Smooth muscle cell (in vitro differentiated cells): Measurements from ENCODE around the gene NPFF. TPM values are rescaled to one million over a fixed set of nuclear protein-coding genes. Genes with fewer than 3 reads are reported as not detected.

Experiments
- DNase-seq: peaks from one replicate; lab custom pipeline; 2025; ENCODE audit not compliant: unreplicated experiment; lab: John Stamatoyannopoulos, UW
- H2AFZ ChIP-seq: fragments of 200-600 bp; sonication (generic); 2 replicates; pipeline ENCODE4 v1.6.0; 2016; ENCODE audit warnings: antibody characterized with exemption, low read depth, mild to moderate bottlenecking
- H3F3A ChIP-seq: fragments of 200-600 bp; sonication (generic); 2 replicates; pipeline ENCODE4 v1.6.0; 2017; ENCODE audit warnings: antibody characterized with exemption, low read depth
- H3K27ac ChIP-seq: fragments of 200-600 bp; sonication (generic); 2 replicates; pipeline ENCODE4 v1.5.1; 2016; ENCODE audit warnings: low read depth, mild to moderate bottlenecking
- H3K27me3 ChIP-seq: fragments of 200-600 bp; sonication (generic); 2 replicates; pipeline ENCODE4 v1.6.1; 2016; ENCODE audit warnings: low read depth, mild to moderate bottlenecking
- H3K36me3 ChIP-seq: fragments of 200-600 bp; sonication (generic); 2 replicates; pipeline ENCODE4 v1.5.1; 2016; ENCODE audit warnings: low read depth
- H3K4me1 ChIP-seq: fragments of 200-600 bp; sonication (generic); 2 replicates; pipeline ENCODE4 v1.5.1; 2016; ENCODE audit warnings: low read depth
- H3K4me2 ChIP-seq: fragments of 200-600 bp; sonication (generic); 2 replicates; pipeline ENCODE4 v1.6.0; 2016; ENCODE audit warnings: mild to moderate bottlenecking
- H3K4me3 ChIP-seq: fragments of 200-600 bp; sonication (generic); 2 replicates; pipeline ENCODE4 v1.5.1; 2016; ENCODE audit warnings: mild to moderate bottlenecking
- H3K79me2 ChIP-seq: fragments of 200-600 bp; sonication (generic); 2 replicates; pipeline ENCODE4 v1.6.0; 2016; ENCODE audit warnings: low read depth, mild to moderate bottlenecking
- H3K9ac ChIP-seq: fragments of 200-600 bp; sonication (generic); 2 replicates; pipeline ENCODE4 v1.6.0; 2016; ENCODE audit warnings: low read depth
- H3K9me3 ChIP-seq: fragments of 200-600 bp; sonication (generic); replicated peaks from 2 replicates; pipeline ENCODE4 v1.5.1; 2016; ENCODE audit warnings: low read depth
- H4K20me1 ChIP-seq: fragments of 200-600 bp; sonication (generic); 2 replicates; pipeline ENCODE4 v1.6.0; 2016; ENCODE audit warnings: low read depth
- WGBS: methylation state at CpG from one replicate; pipeline ENCODE4 v1.1.7; 2016; ENCODE audit warnings: low lambda C conversion rate; 5-methylcytosine and 5-hydroxymethylcytosine counted together
- polyA plus RNA-seq: library from polyadenylated mRNA; unstranded; fragments of >200 nt; fragmentation: Nextera tagmentation; extraction: Ambion mirVana; gene quantifications from 2 replicates; pipeline ENCODE4 v1.2.1, GENCODE V29; 2016
- total RNA-seq: library from RNA; depleted of rRNA; stranded (reverse); fragments of >200 nt; gene quantifications from 2 replicates; pipeline ENCODE4 v1.2.3, GENCODE V29; 2014
- TF ChIP-seq, protein P1 (sequence below): fragments of 200-600 bp; sonication (generic); IDR thresholded peaks from 2 replicates; pipeline ENCODE4 v1.5.1; 2017; ENCODE audit warnings: borderline replicate concordance, mild to moderate bottlenecking, antibody characterized with exemption; ENCODE audit not compliant: insufficient read depth, poor library complexity, severe bottlenecking

NPFF gene
- total and polyA plus RNA-seq, 2 experiments from 2014 or later: 0.38 TPM; not detected in 1

DNA sequence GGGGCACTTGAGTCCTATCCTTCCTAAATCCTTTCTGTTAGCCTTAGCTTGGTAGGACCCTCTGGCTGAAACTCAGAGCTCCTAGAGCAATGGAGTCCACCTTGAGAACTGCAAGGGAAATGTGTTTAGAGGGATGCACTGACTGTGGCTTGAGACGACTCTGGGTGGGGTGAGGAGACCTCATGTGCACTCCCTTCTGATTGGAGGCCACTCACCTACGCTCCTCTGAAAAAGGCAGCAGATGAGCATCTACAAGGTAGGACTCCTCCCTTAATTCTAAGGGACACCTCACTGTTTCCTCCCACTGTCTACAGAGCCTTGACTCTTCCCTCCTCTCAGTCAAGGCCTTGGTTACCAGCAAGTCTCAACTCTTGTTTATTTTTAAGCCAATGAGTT, 9.1 kb downstream of the NPFF start:
- TF ChIP-seq, protein P1, sequence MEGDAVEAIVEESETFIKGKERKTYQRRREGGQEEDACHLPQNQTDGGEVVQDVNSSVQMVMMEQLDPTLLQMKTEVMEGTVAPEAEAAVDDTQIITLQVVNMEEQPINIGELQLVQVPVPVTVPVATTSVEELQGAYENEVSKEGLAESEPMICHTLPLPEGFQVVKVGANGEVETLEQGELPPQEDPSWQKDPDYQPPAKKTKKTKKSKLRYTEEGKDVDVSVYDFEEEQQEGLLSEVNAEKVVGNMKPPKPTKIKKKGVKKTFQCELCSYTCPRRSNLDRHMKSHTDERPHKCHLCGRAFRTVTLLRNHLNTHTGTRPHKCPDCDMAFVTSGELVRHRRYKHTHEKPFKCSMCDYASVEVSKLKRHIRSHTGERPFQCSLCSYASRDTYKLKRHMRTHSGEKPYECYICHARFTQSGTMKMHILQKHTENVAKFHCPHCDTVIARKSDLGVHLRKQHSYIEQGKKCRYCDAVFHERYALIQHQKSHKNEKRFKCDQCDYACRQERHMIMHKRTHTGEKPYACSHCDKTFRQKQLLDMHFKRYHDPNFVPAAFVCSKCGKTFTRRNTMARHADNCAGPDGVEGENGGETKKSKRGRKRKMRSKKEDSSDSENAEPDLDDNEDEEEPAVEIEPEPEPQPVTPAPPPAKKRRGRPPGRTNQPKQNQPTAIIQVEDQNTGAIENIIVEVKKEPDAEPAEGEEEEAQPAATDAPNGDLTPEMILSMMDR: no peak
- WGBS: 73% methylated on average over 2 of the region's 2 CpGs
- H3K4me3 ChIP-seq: peak overlapping the region; percentile 57
- H3K9me3 ChIP-seq: no peaks in the 10 kb centered on the region
- H3K9ac ChIP-seq: no peak overlapping the region
- H4K20me1 ChIP-seq: no peaks in the 10 kb centered on the region
- no peak for DNase-seq
- H2AFZ ChIP-seq: no peak overlapping the region
- H3K36me3 ChIP-seq: no peaks in the 10 kb centered on the region
- peaks cover 30% of the 10 kb centered on the region for H3K79me2 ChIP-seq
- H3F3A ChIP-seq: peaks cover 14% of the 10 kb centered on the region
- H3K27ac ChIP-seq: no peak overlapping the region
- H3K4me2 ChIP-seq: peak overlapping the region; percentile 93
- no peaks in the 10 kb centered on the region for H3K27me3 ChIP-seq
- peaks cover 42% of the 10 kb centered on the region for H3K4me1 ChIP-seq

DNA sequence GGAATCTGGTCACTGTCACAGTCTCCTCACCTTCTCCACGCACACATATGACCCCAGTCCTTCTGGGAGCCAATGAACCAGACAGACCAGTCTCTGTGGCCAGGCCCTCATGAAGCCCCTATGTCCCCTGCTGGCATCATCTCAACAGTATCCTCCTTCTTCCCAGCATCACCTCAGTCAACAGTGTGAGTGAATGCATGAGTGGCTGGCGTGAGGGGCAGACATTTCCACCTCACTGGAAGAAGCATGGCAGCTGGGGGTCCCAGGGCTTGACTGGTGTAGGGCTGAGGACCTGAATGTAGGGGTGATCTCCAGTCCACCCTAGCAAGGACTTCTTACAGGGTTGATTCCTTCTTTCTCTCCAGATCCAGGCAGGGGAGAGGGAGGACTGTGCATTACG, 9.8 kb downstream of the NPFF start:
- no peaks in the 10 kb centered on the region for H4K20me1 ChIP-seq
- no peaks in the 10 kb centered on the region for H3K9me3 ChIP-seq
- peaks cover 16% of the 10 kb centered on the region for H3F3A ChIP-seq
- H3K79me2 ChIP-seq: peaks cover 30% of the 10 kb centered on the region
- no peaks in the 10 kb centered on the region for H3K27me3 ChIP-seq
- no peak overlapping the region for H2AFZ ChIP-seq
- no peak overlapping the region for H3K4me3 ChIP-seq
- H3K36me3 ChIP-seq: no peaks in the 10 kb centered on the region
- peaks cover 42% of the 10 kb centered on the region for H3K4me1 ChIP-seq
- no peak overlapping the region for H3K27ac ChIP-seq
- 90% methylated on average over 3 of the region's 3 CpGs for WGBS
- DNase-seq: no peak
- TF ChIP-seq, protein P1: no peak
- H3K4me2 ChIP-seq: no peak overlapping the region
- no peak overlapping the region for H3K9ac ChIP-seq

DNA sequence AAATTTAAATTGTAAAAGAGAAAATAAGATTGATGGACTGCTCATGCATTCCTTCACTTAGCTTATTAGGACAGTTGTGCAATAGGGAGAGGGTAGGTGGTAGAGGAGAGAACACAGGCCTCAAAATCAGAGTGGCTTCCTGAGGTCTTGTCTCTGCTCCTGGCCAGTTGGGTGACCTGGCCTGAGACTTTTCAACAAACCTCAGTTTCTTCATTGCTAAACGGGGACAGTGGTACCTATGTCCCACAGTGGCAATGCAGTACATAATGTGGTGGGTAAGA, 10.6 kb downstream of the NPFF start:
- Histone ChIP-seq H4K20me1 (no peaks in the 10 kb centered on the region), H3K9me3 (no peaks in the 10 kb centered on the region), H3K4me1 (peaks cover 42% of the 10 kb centered on the region), H3K4me2 (peak overlapping the region; percentile 54), H2AFZ (no peak overlapping the region), H3K9ac (no peak overlapping the region), H3K4me3 (peak overlapping the region; percentile 9), H3F3A (peaks cover 16% of the 10 kb centered on the region), H3K36me3 (no peaks in the 10 kb centered on the region), H3K27ac (peak overlapping the region; percentile 10), H3K27me3 (no peaks in the 10 kb centered on the region), H3K79me2 (peaks cover 24% of the 10 kb centered on the region)
- 87% methylated on average over 1 of the region's 1 CpG for WGBS
- no peak for DNase-seq
- TF ChIP-seq, protein P1: no peak

DNA sequence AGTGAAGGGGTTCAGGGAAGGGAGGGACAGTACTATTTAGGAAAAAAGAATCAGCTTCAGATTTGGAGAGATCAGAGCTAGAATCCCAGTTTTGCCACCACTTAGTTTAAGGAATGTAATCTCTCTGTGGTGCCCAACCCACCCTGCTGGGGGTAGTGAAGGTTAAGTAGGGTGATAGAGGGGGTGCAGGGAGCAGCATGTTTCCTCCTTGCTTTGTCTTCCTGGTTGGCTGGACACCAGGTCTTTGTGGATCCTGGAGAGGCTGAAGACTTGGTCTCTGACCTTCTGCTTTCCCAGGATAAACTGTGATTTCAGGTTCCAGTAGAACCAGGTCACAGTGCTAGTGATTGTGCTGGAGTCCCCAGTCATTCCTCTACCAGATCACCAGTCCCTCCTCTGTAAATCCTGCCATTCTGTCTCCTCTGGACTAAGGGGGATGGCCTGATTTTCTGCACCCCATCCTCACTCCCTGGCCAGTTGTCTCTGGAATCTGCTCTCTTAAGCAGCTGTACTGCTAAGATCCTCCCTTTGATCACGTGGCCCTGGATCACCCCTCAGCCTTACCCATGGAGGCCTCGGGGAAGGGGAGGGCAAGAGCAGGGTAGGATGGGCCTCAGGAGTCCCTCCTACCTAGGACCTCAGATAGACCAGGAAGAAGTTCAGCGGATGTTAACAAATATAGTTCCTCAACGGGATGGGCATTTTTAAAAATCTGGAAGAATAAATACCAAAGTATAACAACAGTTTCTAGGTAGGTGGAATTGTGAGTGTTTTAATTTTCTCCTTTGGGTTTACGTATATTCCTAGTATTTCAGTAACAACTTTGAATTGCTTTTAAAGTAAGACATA, 11.2 kb downstream of the NPFF start:
- Histone ChIP-seq H3K27me3 (no peaks in the 10 kb centered on the region), H3K9me3 (no peaks in the 10 kb centered on the region), H3K36me3 (no peaks in the 10 kb centered on the region), H3K79me2 (peaks cover 22% of the 10 kb centered on the region), H3K27ac (peak overlapping the region; percentile 23), H3K4me1 (peaks cover 42% of the 10 kb centered on the region), H4K20me1 (no peaks in the 10 kb centered on the region), H3F3A (peaks cover 16% of the 10 kb centered on the region), H3K4me3 (peak overlapping the region; percentile 9), H3K9ac (no peak overlapping the region), H2AFZ (no peak overlapping the region), H3K4me2 (peak overlapping the region; percentile 54)
- 32% methylated on average over 5 of the region's 5 CpGs for WGBS
- DNase-seq: no peak
- TF ChIP-seq, protein P1: no peak
